Keratinocyte (primary cell): ENCODE measurements around the gene GCC2. TPM values are rescaled to one million over a fixed set of nuclear protein-coding genes. Genes with fewer than 3 reads are reported as not detected.

Experiments
- DNase-seq: peaks from one replicate; pipeline ENCODE4 v3.0.0-alpha.2; 2011; ENCODE audit warnings: low read depth, missing footprints, low spot score
- FAIRE-seq: peaks from 2 replicates; lab custom pipeline; 2011; peaks lifted over from hg19 to GRCh38; lab: Jason Lieb, UNC
- H2AFZ ChIP-seq: 2 replicates; pipeline ENCODE4 v1.6.0; 2012; ENCODE audit warnings: low read length, control low read depth, inconsistent platforms; ENCODE audit not compliant: control insufficient read depth
- H3K27ac ChIP-seq: 2 replicates; pipeline ENCODE4 v1.5.1; 2011; ENCODE audit warnings: low read length; ENCODE audit not compliant: control insufficient read depth, insufficient read depth
- H3K27me3 ChIP-seq: 3 replicates; pipeline ENCODE4 v1.6.0; 2011; ENCODE audit warnings: low read length; ENCODE audit not compliant: control insufficient read depth, insufficient read depth; ENCODE audit errors: extremely low read depth
- H3K36me3 ChIP-seq, 2 experiments: 2 replicates in 1 of 2; 3 replicates in 1 of 2; pipeline ENCODE4 v1.5.1; 2011; ENCODE audit warnings: low read length in 2 of 2, mild to moderate bottlenecking in 1 of 2; ENCODE audit not compliant: control insufficient read depth in 2 of 2, insufficient read depth in 2 of 2; ENCODE audit errors: extremely low read depth in 1 of 2
- H3K4me1 ChIP-seq: 3 replicates; pipeline ENCODE4 v1.5.1; 2011; ENCODE audit warnings: low read length; ENCODE audit not compliant: control insufficient read depth, insufficient read depth; ENCODE audit errors: extremely low read depth
- H3K4me2 ChIP-seq: 3 replicates; pipeline ENCODE4 v1.6.0; 2011; ENCODE audit warnings: low read depth, low read length; ENCODE audit not compliant: control insufficient read depth, insufficient read depth; ENCODE audit errors: extremely low read depth
- H3K4me3 ChIP-seq, 3 experiments: fragments of 200-600 bp in 1 of 3; sonication (generic) in 1 of 3; 2 replicates in 2 of 3; 3 replicates in 1 of 3; pipeline ENCODE4 v1.5.1; 2011 to 2016; ENCODE audit warnings: low read length in 3 of 3, mild to moderate bottlenecking in 3 of 3, control low read depth in 2 of 3, inconsistent platforms in 1 of 3, low read depth in 1 of 3, mixed read lengths in 1 of 3, mixed run types in 1 of 3, moderate library complexity in 1 of 3; ENCODE audit not compliant: control insufficient read depth in 2 of 3, insufficient read depth in 2 of 3; ENCODE audit errors: extremely low read depth in 1 of 3
- H3K79me2 ChIP-seq: 2 replicates; pipeline ENCODE4 v1.6.0; 2012; ENCODE audit warnings: low read length; ENCODE audit not compliant: control insufficient read depth, insufficient read depth
- H3K9ac ChIP-seq: 3 replicates; pipeline ENCODE4 v1.6.0; 2011; ENCODE audit warnings: low read length; ENCODE audit not compliant: control insufficient read depth, insufficient read depth; ENCODE audit errors: extremely low read depth
- H3K9me1 ChIP-seq: 3 replicates; pipeline ENCODE4 v1.6.0; 2011; ENCODE audit warnings: low read length; ENCODE audit not compliant: control insufficient read depth, insufficient read depth; ENCODE audit errors: extremely low read depth
- H3K9me3 ChIP-seq: 2 replicates; pipeline ENCODE4 v1.5.1; 2012; ENCODE audit warnings: low read depth, low read length; ENCODE audit not compliant: control insufficient read depth
- H4K20me1 ChIP-seq: 3 replicates; pipeline ENCODE4 v1.6.0; 2011; ENCODE audit warnings: low read length; ENCODE audit not compliant: control insufficient read depth, insufficient read depth; ENCODE audit errors: extremely low read depth
- CTCF ChIP-seq, 3 experiments: IDR thresholded peaks in 1 of 3; conservative IDR thresholded peaks in 1 of 3; optimal IDR thresholded peaks in 1 of 3; 2 replicates in 2 of 3; 3 replicates in 1 of 3; pipeline versions ENCODE3 to v1.5.1; 2011; ENCODE audit warnings: low read length in 3 of 3, mild to moderate bottlenecking in 3 of 3, moderate library complexity in 2 of 3, control low read depth in 1 of 3, inconsistent platforms in 1 of 3; ENCODE audit not compliant: insufficient read depth in 2 of 3; ENCODE audit errors: extremely low read depth in 1 of 3
- EZH2 ChIP-seq: IDR thresholded peaks from one replicate; pipeline ENCODE4 v1.6.1; 2012; ENCODE audit warnings: inconsistent platforms, mild to moderate bottlenecking, low read length, moderate library complexity
- dilution Hi-C: fragments of 300-500 bp; cut with MboI; formaldehyde crosslinking; loops from one replicate; pipeline ENCODE4 v1.7.0; 2020; ENCODE audit warnings: low sequenced_read_pairs; ENCODE audit not compliant: extremely low pct_ligation_motif_present
- polyA plus RNA-seq, 5 experiments: library from polyadenylated mRNA; depleted of rRNA in 3 of 5; stranded (reverse) in 3 of 5; stranded (forward) in 1 of 5; unstranded in 1 of 5; fragments of >200 nt; gene quantifications; 1 replicate in 1 of 5; 2 replicates in 3 of 5; 3 replicates in 1 of 5; pipeline versions ENCODE4 v1.2.1 to v1.2.3, GENCODE V29; 2011 to 2012; ENCODE audit warnings: missing spikeins in 2 of 5, low read depth in 1 of 5, low replicate concordance in 1 of 5

GCC2 gene
- polyA plus RNA-seq, 1 donor (not counting 4 experiments of a cell fraction or from before 2014, with no cell fraction given), result 8.4 TPM

DNA sequence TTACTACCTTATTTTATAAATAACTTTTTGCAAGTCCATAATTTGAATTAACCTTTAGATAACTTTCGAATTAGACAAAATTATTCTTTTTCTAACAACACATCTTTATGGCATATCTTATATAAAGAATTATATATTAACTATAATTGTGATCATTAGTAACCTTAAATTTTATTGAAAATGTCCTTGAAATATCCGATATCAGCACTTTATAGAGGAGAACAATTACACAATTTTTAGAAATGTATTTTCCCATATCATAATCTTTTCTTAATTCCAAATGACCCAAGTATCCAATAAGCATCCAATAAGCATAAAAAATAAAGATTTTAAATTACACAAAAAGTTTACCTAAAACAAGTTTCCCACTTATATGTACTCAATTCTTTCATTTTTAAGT is 7.3 kb upstream of the GCC2 start:
- dilution Hi-C loops, result no loop called here
- Histone ChIP-seq H3K4me2 (no peak overlapping the region), H3K36me3 (no peaks in the 10 kb centered on the region), H3K9me3 (no peaks in the 10 kb centered on the region), H3K4me1 (peaks cover 8% of the 10 kb centered on the region), H3K9me1 (no peaks in the 10 kb centered on the region), H3K27ac (no peak overlapping the region), H3K79me2 (no peaks in the 10 kb centered on the region), H4K20me1 (no peaks in the 10 kb centered on the region), H3K4me3 (no peak overlapping the region), H3K27me3 (no peaks in the 10 kb centered on the region), H2AFZ (no peak overlapping the region), H3K9ac (no peak overlapping the region)
- DNase-seq (no peak), FAIRE-seq (no peak)
- TF ChIP-seq EZH2 (no peak), CTCF (optimal IDR thresholded peaks at IDR 0.05 in 1 of 3, IDR thresholded peaks at IDR 0.05 in 1 of 3, conservative IDR thresholded peaks at IDR 0.05 in 1 of 3; ENCODE audit: extremely low read depth in 1 of 3, insufficient read depth in 2 of 3, low read length in 3 of 3) (no peak)

DNA sequence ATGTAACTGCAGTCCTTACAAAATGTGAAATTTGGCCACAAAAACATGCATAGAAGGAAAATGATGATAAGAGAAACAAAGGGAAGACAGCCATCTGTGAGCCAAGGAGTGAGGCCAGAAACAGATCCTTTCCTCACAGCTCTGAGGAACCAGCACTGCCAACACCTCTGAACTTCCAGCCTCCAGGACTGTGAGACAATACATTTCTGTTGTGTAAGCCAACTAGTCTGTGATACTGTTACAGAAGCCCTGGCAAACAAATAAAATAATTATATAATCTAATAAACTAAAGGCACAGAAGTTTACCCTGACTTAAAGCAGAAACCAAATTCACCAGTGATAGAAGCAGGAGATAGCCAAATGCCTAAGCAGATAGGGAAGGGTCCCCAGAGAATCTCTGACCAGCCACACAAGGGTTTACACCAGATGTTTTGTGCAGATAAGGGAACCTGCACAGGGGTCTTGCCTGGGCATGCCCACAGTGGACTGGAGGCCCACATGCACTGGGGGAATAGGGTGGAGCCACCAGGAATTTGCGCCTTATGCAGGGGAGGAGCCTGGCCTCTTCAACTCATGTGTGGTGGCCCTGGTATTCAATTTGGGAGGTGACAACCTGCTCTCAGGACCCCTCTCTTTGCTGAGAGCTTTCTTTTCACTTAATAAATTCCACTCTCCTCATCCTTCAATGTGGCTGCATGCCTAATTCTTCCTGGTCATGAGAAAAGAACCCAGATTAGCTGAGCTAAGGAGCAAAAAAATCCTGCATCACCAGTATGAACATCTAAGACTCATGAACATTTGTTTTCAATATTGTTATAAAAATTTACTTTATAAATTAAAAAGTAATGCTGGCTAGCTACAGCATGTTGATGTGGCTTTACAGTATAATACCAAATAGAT is 3.8 kb upstream of the GCC2 start:
- peak overlapping the region; percentile 57 for H3K27ac ChIP-seq
- H3K4me1 ChIP-seq, result peaks cover 16% of the 10 kb centered on the region
- H4K20me1 ChIP-seq, result no peaks in the 10 kb centered on the region
- dilution Hi-C loops, result no loop called here
- H3K4me2 ChIP-seq, result no peak overlapping the region
- TF ChIP-seq EZH2 (no peak), CTCF (optimal IDR thresholded peaks at IDR 0.05 in 1 of 3, IDR thresholded peaks at IDR 0.05 in 1 of 3, conservative IDR thresholded peaks at IDR 0.05 in 1 of 3; ENCODE audit: extremely low read depth in 1 of 3, insufficient read depth in 2 of 3, low read length in 3 of 3) (no peak)
- no peak overlapping the region for H3K4me3 ChIP-seq
- DNase-seq (no peak), FAIRE-seq (no peak)
- H3K9me3 ChIP-seq, result no peaks in the 10 kb centered on the region
- H3K36me3 ChIP-seq, result no peaks in the 10 kb centered on the region
- peak overlapping the region; percentile 78 for H2AFZ ChIP-seq
- H3K9me1 ChIP-seq, result no peaks in the 10 kb centered on the region
- H3K79me2 ChIP-seq, result peaks cover 10% of the 10 kb centered on the region
- H3K27me3 ChIP-seq, result no peaks in the 10 kb centered on the region
- no peak overlapping the region for H3K9ac ChIP-seq
